Measurements from ENCODE around the gene ANKRD6.

ANKRD6 gene

GRCh38 chr6:89520736-89521135 lies 87.8 kb downstream of the ANKRD6 start:
- DNase-seq = no peak

GRCh38 chr6:89522778-89523177 lies 89.8 kb downstream of the ANKRD6 start:
- DNase-seq = no peak

- DNase-seq = no peak
Measured at GRCh38 chr6:89525786-89526562, 93.0 kb downstream of the ANKRD6 start.

DNA sequence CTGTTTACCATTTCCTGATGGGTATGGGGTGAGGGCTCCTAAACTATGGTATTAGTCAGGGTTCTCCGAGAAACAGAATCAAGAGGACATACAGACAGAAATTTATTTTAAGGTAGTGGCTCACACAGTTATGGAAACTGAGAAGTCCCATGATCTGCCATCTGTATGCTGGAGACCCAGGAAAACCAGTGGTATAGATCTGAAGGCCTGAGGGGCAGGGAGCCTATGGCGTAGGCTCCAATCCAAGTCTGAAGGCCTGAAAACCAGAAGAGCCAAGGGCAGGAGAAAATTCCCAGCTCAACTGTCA lies 93.6 kb downstream of the ANKRD6 start:
- no peak for DNase-seq

- peak; percentile 43 for DNase-seq
Measured at GRCh38 chr6:89527634-89528033, 94.7 kb downstream of the ANKRD6 start.

- no peak for DNase-seq
Measured at GRCh38 chr6:89528866-89529265, 95.9 kb downstream of the ANKRD6 start.

GRCh38 chr6:89530982-89531381 lies 98.0 kb downstream of the ANKRD6 start:
- no peak for DNase-seq

DNA sequence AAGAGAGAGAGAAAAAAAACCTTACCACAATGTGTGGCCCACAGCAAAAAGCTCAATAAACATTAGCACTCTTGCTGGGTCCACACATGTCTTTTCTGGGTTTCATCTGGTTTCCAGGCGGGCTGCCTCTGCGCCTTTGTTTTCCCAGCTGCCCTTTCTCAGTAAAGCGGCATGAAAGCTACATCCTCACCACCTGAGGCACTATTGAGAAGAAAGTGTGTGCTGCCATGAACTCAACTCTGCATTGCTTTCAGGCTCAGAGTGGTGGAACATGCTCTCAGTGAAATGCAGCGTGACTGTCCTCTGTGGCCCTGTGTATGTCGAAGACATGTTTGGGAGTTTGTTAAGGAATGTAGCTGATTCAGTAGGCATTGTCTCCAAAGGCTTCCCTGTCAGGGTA lies 103.3 kb downstream of the ANKRD6 start:
- no peak for DNase-seq

- DNase-seq = no peak
Measured at GRCh38 chr6:89539779-89540178, 106.8 kb downstream of the ANKRD6 start.

DNA sequence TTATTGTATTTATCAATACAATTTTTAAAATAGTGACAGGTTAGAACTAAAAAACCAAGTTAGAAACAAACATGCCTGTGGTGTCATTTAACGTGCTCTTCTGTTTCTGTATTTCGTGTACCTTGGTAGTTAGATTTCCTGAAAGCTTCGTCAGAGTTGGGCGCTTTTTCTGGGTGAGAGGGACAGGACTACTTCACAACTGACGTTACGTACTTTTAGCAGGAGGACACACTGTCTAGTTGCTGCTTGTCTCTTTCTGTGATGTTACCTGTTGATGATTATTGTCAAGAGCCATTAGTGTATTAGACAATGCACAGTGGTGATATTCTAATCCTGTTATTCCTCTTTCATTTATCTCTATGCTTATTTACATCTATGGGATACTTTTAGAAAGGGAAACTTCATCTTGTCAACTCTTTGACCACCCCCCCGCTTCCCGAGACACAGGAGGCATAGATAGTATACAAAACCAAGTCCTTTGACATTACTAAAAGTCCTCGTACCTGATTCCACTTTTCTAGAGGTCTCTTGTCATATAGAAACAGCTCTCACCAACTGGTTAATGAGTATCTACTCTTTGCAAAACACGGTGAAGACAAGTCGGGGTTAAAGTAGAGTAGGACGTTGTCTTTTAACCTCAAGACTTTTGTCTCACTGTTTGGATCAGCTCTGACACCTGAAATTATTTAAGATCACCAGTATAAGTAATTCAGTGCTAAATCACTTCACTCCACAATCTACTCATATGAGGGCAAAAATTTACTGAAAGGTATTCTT lies 109.3 kb downstream of the ANKRD6 start:
- DNase-seq = no peak

DNA sequence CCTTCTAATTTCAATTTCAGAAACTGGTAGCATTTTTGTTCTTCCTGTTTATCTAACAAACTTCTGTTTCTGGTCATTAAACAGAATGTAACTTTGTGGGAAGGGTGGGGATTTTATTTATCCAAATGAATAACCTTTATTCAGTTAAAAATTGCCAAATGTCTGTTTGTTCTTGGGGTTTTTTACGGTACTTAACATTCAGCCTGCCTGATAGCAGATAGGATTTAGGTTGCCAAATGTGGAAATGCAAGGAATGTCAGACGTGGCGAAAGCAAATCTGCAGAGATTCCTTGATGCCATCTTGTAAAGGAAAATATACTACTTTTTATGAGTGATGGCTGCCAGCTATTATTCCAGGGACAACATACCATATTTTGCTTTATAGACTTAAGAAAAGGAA lies 109.9 kb downstream of the ANKRD6 start:
- DNase-seq = no peak

GRCh38 chr6:89547281-89547680 lies 114.3 kb downstream of the ANKRD6 start:
- no peak for DNase-seq

GRCh38 chr6:89553431-89553830 lies 120.5 kb downstream of the ANKRD6 start:
- DNase-seq = no peak

DNA sequence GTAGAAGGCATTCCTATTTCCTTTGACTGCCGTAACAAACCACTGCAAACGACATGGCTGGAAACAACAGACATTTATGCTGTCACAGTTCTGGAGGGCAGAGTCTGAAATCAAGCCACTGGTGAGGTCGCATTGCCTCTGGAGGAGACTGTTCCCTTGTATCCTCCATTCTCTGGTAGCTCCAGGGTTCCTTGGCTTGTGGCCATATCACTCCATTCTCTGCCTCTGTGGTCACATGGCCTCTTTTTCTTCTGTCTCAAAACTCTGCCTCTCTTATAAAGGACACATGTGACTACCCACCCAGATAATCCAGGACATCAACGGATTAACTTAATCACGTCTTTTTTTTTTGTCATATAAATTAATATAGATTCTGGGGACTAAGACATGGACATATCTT lies 121.2 kb downstream of the ANKRD6 start:
- no peak for DNase-seq

GRCh38 chr6:89555031-89555430 lies 122.1 kb downstream of the ANKRD6 start:
- no peak for DNase-seq

DNA sequence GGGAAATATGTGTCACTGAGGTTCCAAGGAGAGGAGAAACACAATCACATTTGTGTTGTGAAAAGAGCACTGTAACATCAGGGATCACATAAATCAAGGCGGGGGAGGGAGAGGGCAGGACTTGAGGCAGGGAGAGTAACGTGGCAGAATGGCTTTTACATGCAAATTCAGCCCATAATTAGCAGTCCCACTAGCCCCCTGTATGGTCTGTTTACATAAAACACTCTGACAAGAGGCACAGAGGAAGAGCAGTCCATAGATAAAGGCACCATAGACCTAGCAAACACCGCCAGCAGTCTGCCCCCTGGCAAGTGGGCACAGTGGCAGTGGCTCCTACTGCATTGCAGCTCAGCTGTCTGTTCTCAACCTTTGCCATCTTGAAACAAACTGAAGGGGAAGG lies 122.9 kb downstream of the ANKRD6 start:
- no peak for DNase-seq

DNA sequence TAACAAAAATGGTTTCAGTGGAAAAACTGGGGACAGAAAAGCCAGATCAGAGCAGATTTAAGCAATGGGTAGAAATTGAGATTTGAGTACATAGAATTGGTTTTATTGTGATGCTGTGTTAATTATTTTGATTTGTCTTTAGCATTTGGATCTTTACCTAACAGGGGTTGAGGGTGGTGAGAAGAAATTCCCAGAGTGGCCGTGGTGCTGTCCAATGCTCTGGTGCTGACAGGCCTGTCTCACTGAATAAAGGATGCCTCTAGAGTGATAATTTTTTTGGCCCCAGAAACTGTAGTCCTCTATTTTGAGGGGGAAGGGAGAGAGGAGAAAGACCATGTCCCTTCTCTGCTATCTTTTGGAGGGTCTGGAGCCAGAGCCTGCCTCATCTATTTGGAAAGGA lies 126.5 kb downstream of the ANKRD6 start:
- DNase-seq = no peak

DNA sequence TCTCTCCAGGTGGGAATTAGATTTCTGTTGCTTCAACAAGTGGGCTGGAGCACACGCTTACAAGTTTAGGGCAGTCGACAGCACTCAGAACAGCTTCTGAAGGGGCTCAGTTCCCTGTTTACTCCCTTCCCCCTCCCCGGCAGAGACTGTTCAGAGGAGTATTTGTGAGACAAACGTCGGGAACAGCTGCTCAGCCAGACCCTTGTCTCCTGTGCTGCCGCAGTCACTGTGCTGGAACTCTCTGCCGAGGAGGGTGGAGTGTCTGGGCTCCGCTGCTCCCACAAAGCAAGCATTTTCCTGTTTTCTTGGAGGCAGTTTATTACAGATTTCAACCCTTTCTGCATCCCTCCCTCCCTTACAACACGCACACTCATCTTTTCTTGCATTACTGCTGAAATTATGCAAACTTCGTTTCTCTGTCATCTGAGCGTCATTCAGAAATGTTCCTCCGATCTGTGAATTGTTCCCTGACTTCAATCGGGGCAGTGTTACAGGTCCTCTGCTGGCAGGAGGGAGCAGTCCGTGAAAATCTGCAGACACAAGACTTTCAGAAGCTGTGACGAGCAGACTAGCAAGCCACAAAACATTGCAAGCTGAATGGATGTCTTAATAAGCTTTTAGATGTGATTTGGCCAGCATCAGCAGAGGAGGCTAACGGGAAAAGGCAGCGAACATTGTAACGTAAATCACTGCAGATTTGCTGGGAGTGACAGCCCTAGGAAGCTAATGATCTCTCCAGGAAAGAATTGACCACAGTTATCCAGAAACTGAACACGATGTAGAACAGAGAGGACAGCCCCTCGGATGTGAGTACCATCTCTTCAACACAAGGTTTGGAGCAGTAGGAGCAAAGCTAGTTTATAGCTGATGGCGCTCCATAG lies 129.4 kb downstream of the ANKRD6 start:
- DNase-seq = no peak

DNA sequence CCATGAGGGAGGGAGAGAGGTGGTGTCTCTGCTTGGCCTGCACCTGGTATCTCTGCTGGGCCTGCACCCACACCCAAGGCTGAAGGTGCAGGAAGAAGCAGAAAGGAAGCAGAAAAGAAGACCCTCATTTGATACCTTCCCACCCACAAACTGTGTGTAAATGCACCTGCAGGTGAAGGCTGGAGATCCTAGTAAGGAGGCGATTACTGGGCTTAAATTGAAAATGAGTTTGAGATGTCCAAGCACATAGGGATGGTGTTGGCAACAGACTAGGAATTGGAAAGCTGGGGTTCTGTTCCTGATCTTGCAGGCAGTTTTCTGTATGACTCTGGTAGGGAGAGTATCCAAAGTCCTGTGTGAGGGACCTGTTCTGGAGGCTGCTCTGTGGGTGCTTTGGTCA lies 130.9 kb downstream of the ANKRD6 start:
- no peak for DNase-seq

- no peak for DNase-seq
Measured at GRCh38 chr6:89564752-89565427, 131.9 kb downstream of the ANKRD6 start.

DNA sequence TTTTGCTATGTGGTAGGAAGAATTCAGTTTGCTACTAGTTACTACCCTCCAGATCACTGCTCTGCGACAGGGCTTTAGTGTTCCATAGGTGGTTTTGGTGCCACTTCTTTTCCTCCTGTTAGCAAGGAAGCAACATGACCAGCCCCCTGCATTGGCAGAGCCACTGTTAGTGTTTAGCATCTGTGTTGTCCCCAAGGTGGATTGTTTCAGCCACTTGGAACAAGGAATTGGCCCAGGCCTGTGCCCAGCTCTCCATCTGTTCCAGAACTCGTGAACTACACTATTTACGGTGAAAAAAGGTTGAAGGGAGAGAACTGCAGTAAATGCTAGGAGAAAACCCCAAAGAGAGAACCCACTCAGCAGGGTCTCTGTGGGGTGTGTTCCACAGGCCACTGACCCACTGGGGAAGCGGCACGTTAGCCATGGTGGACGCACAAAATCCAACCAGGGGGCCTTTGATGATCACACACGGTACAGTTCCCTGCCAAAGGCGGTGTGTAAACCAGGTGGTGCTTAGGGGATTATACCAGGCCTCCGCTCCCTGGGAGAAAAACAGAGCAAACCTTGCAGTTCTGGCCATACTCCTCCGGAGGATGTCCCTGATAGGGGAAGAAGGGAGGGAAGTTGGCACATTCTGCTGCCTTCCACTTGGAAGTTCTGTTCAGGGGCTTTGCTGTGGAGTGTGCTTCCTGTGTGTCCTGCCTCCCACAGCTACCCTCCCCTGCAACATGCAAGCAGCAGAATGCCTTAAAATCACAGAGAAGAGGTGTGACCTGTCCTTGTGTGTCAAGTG lies 133.3 kb downstream of the ANKRD6 start:
- no peak for DNase-seq

DNA sequence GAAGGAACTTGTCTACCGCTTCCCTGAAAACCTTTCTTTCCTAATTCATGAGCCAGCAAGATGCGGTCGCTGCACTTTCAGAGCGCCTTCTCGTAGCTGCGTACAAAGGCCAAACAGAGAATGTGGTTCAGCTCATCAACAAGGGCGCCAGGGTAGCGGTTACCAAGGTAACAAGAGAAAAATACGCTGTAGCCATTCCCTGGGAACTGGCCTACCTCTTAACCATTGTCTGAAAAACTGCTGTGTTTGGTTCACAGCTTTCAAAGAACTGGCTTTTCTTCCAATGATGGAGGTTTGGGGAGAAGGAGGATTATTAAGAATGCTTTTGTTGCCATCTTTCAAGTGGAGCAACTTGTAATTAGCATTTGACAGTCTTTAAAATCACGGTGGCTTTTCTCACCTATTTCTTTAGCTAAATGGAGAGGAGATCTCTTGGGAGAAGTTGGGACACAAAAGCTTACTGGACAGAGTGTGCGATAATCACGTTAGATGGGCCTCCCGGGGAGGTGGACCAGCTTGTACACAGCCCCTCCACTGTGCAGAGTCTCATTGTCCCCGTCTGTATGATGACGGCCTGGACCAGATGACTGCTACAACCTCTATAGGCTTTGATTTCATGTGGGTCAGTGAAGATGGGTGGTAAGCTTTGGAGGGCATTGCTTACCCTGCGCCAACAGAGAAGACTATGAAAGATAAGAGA lies 134.1 kb downstream of the ANKRD6 start:
- DNase-seq = no peak

Data from inflammatory macrophage treated with lipopolysaccharide for 4 hours (primary cell).